ENCODE results near the gene HCN3. TPM values are rescaled to one million over a fixed set of nuclear protein-coding genes. Genes with fewer than 3 reads are reported as not detected.
"Not testable (repeated sequence)": the region's sequence is repeated elsewhere in the genome, so short reads cannot be mapped to it uniquely, and the experiment has no call there.

Gene HCN3
- total RNA-seq, 1 donor from 2014 or later, result 0.51 TPM

GRCh38 chr1:155284476-155284875, 7.2 kb downstream of the HCN3 start:
- DNase-seq (ENCODE audit: low read depth in 2 of 2), result no peak

- no peak for DNase-seq (ENCODE audit: low read depth in 2 of 2)
These were observed 7.8 kb downstream of the HCN3 start for GRCh38 chr1:155285063-155285462.

GRCh38 chr1:155285631-155286044, 8.4 kb downstream of the HCN3 start:
- DNase-seq (ENCODE audit: low read depth in 2 of 2), result no peak

DNA sequence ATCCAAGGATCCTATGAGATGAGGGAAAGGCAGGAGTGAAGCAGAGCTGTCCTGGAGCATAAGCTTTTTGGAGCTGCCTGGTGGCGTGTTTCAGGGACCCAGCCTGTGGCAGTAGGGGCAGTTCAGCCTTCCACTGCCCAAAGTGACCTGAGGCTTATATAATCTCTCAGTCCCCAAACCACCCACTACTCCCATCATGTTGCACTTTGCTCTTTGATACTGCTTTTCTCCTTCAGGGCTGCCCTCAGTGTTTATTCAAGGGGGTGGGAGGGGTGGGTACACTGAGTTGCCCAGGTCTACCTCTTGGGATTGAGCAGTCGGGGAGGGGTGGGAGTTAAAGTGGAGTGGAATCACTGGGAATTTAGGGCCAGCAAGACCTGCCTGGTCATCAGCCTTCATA, 9.3 kb downstream of the HCN3 start:
- no peak for DNase-seq (ENCODE audit: low read depth in 2 of 2)

- no peak for DNase-seq (ENCODE audit: low read depth in 2 of 2)
These were observed 10.8 kb downstream of the HCN3 start for GRCh38 chr1:155287987-155288543.

DNA sequence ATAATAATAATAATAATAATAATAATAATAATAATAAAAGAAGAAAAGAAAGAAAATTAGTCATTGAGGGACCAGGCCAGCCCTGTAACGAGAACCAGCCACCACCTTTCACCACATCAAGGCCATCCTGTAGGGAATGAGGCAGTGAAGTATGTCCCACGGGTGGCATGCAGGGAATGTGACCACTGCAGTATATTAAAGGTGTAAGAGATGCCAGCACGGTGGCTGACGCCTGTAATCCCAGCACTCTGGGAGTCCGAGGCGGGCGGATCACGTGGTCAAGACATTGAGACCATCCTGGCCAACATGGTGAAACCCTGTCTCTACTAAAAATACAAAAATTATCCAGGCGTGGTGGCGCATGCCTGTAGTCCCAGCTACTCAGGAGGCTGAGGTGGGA, 13.7 kb downstream of the HCN3 start:
- not testable (repeated sequence) for DNase-seq (ENCODE audit: low read depth in 2 of 2)

DNA sequence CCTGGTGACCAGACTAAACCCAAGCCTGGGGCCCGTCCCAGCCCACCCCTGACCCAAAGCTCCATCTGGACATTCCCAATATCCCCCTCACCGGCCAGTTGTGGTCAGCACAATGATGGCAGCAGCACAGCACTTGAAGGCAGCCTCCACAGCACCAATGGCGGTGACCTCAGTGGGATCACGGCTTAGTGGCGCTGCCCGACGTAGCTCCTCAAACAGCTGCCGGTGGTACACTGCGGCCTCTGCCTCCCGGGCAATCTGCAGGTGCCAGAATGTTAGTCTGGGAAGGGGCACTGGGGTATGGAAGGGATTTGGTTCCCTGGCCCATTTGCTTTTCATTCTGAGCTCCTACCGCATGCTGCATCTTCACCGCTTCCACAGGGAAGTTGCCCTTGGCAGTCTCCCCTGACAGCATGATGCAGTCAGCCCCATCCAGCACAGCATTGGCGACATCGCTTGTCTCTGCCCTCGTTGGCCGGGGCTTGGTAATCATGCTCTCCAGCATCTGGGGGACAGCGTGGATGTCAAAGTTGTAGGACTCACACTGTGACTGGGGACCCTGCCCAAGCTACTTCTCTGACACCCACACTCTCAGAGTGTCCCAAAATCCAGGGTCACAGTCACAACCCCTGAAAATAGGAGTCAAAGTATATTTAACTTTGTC, 16.0 kb downstream of the HCN3 start:
- no peak for DNase-seq (ENCODE audit: low read depth in 2 of 2)

DNA sequence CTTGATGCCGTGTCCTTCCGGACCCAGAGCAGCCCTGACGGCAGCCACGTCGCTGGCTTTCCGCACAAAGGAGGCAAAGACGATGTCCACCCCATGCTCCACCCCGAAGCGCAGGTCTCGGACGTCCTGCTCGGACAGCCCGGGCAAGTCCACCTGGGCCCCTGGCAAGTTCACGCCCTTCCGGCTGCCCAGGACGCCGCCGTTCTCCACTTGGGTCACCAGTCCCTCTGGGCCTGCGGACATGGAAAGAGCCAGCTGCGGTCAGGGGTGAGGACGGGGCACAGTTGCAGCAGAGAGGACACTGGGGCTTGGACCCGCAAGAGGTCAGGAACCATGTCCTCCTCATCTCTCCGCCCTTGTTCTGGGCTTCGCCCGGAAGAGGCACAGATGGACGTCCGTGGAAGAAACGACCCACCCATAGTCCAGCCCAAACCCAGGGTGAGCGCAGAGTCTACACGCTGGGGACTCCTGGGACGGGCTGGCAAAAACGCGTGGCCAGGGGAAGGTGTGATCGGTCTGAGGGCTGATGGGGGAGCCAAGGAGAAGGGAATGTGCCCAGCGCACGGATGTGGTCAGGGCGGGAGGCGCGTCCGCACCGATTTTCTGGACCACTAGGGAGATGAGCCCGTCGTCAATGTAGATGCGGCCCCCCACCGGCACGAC, 17.4 kb downstream of the HCN3 start:
- DNase-seq (ENCODE audit: low read depth in 2 of 2), result no peak

GRCh38 chr1:155295183-155295941, 18.1 kb downstream of the HCN3 start:
- DNase-seq (ENCODE audit: low read depth in 2 of 2), result no peak

DNA sequence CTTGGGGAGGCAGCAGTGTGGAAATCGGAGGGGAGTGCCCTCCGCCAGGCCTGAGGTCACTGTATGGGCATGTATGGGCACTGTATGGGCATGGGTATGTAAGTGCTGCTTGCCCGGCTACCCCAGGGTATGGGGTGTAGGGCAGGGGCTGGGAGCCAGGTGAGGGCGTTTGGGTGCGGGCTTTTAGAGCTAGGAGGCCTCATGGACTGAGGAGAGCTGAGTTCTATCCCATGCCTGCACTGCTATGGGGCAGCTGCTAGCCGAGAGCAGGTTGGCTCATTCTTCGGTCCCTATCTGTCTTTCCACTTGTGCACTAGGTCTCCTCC, 18.6 kb downstream of the HCN3 start:
- DNase-seq (ENCODE audit: low read depth in 2 of 2), result no peak

GRCh38 chr1:155296661-155297060, 19.4 kb downstream of the HCN3 start:
- DNase-seq (ENCODE audit: low read depth in 2 of 2), result no peak

DNA sequence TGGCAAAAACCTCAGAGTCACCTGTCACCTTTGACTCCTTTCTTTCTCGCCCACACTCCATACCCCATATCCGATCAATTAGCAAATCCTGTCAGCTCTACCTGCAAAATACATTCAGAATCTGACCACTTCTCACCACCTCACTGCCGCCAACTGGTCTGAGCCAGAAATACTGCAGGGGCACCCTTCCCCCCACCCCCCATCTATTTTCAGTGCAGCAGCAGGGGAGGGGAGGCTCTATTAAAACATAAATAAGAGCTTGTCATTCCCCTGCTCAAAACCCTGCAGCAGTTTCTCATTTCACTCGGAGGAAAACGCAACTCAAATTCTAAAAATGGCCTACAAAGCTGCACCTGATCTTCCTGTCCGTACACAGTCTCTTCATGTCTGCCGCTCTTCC, 20.1 kb downstream of the HCN3 start:
- no peak for DNase-seq (ENCODE audit: low read depth in 2 of 2)

DNA sequence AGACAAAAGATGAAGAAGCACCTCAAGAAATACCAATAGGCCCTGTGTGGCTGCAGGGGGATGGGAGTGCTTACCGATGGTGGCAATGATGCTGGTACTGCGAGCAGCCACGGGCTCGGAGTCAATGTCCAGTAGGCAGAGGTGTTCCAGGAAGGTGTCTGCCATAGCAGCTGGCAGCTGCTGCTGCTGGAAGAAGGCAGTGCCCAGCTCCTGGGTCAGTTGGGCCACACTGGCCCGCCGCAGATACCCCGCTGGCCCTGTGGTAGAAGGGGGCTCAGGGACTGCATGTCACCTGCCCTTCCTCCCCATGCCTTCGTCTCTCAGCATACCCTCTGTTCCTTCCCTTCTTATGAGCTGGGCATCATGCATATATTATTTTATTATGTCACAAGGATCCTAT, 22.8 kb downstream of the HCN3 start:
- DNase-seq (ENCODE audit: low read depth in 2 of 2), result no peak

DNA sequence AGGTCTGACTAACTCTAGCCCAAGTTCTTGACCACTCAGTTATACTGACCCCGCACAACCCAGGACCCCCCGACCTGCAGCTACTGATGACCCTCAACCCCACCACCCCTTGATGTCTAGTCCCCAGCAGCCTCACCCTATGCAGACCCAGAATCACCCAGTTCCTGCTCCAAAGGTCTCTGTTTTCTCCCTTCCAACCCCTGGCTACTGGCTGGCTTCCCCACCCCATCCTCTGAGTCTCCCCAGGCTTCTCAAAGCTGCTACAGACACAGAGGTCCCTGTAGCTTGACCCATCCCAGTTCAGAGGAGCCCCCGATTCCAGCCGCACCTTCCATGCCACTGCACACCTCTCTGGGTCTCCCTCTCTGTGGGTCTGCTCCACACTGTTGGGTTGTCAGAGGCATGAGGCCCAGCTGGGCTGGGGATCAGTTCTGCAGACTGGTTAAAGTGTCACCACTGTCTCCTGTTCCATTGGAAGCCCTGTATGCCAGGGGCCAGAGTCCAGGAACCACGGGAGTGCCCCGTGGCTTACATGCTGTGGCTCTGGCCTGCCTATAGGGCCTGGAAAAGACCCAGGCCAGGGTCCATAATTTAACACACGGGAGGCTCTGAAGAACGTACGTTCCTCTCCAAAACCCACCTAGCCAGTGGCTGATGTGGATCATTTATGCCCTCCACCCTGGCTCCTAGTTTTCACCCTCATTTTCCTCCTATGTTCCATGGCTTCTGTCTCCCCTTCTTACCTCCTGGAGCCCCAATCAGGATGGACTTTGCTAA, 23.5 kb downstream of the HCN3 start:
- no peak for DNase-seq (ENCODE audit: low read depth in 2 of 2)

GRCh38 chr1:155301342-155301841, 24.1 kb downstream of the HCN3 start, which contains the start of gene PKLR:
Gene PKLR (minus strand): TSS chr1:155301438. CDS start chr1:155301395, 43 bp downstream.
- no peak for DNase-seq (ENCODE audit: low read depth in 2 of 2)

- DNase-seq (ENCODE audit: low read depth in 2 of 2), result no peak
These were observed 27.3 kb downstream of the HCN3 start for GRCh38 chr1:155304558-155305063.

GRCh38 chr1:155305881-155306391, 28.7 kb downstream of the HCN3 start:
- DNase-seq (ENCODE audit: low read depth in 2 of 2), result no peak

- peak; percentile 39 to 67 for DNase-seq (ENCODE audit: low read depth in 2 of 2)
These were observed 30.0 kb downstream of the HCN3 start for GRCh38 chr1:155307247-155307740.

DNA sequence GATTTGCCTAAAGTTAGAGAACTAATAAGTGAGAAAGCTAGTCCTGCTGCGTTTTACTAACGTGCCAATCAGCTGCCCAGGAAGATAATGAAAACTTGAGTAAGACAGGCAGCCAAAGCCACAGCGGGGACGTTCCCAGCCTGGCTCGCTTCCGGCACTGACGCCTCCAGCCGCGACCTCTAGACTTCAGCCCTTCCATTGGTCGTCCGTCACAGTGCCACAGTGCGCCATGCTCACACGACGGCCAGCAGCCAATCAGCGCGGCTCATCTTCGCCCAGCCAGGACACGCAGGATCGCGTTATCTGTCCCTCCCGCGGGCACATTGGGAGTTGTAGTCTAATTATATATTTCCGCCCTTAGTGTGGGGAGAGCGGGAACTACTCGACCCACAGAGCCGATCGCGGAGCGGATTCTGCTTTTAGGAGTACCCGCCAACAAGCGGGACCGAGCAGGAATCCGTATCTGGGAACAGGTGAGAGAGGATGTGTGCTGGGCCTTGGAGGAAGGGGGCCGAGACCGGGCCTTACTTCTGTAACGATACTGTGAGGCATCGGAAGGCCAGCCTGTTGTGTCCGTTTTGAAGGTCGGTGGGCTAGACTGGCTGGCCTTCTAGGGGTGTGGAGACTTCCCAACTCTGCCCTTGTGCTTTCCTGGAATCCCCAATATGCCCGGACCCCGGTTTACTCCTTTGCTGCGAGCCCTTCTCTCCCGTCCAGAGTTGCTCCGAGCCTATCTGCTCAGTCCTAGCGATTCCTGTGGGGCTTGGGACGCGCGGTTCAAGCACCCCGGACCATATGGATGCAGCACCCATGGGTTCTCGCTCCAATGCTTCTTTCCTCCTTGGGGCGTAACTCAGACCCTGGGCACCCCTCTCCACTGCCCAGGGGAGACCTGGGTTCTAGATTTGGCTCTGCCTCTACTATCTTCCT, 31.5 kb downstream of the HCN3 start, which contains the start of gene FDPS:
TSS of gene FDPS (plus strand) at position 374 of the 930 bp plus-strand sequence. CDS start 924 bp downstream, outside the sequence.
- DNase-seq (ENCODE audit: low read depth in 2 of 2), result peak; percentile 97 to 99
